HepG2 (cell line): ENCODE data around the gene DCTN3. TPM values are rescaled to one million over a fixed set of nuclear protein-coding genes. Genes with fewer than 3 reads are reported as not detected.

Experiments
- CREM ChIP-seq, 2 experiments: sonication (generic) in 1 of 2; formaldehyde crosslinking in 1 of 2; IDR thresholded peaks; 2 replicates each; pipeline versions ENCODE4 v1.4.0 to v1.6.1; 2016 to 2020; ENCODE audit warnings: antibody characterized with exemption in 1 of 2, mild to moderate bottlenecking in 1 of 2, missing genetic modification reagents in 1 of 2
- DBP ChIP-seq: sonication (generic); formaldehyde crosslinking; IDR thresholded peaks from 2 replicates; pipeline ENCODE4 v1.4.0; 2020; ENCODE audit warnings: missing genetic modification reagents; ENCODE audit errors: not compliant biosample characterization
- ELK4 ChIP-seq: sonication (generic); formaldehyde crosslinking; IDR thresholded peaks from 2 replicates; pipeline ENCODE4 v1.9.0; 2021; ENCODE audit warnings: missing genetic modification reagents, borderline replicate concordance
- FOXA3 ChIP-seq: IDR thresholded peaks from 2 replicates; pipeline ENCODE4 v1.6.1; 2016; ENCODE audit warnings: missing genetic modification reagents, missing compliant biosample characterization
- FOXK1 ChIP-seq: sonication (generic); formaldehyde crosslinking; IDR thresholded peaks from 2 replicates; pipeline ENCODE4 v1.4.0; 2020; ENCODE audit warnings: low read depth, missing genetic modification reagents, borderline replicate concordance
- FOXK2 ChIP-seq: fragments of 450-650 bp; IDR thresholded peaks from 2 replicates; pipeline ENCODE4 v1.6.1; 2016
- HMGXB3 ChIP-seq: sonication (generic); formaldehyde crosslinking; IDR thresholded peaks from 2 replicates; pipeline ENCODE4 v1.4.0; 2020; ENCODE audit warnings: missing genetic modification reagents, borderline replicate concordance
- MNT ChIP-seq: fragments of 450-650 bp; IDR thresholded peaks from 2 replicates; pipeline ENCODE4 v1.6.1; 2016
- PREB ChIP-seq: sonication (generic); formaldehyde crosslinking; IDR thresholded peaks from 2 replicates; pipeline ENCODE4 v1.4.0; 2020; ENCODE audit warnings: missing genetic modification reagents
- RCOR2 ChIP-seq: IDR thresholded peaks from 2 replicates; pipeline ENCODE4 v1.6.1; 2016; ENCODE audit warnings: missing biosample characterization, missing genetic modification reagents
- SP1 ChIP-seq, 2 experiments: fragments of 450-650 bp in 1 of 2; sonication (generic) in 1 of 2; formaldehyde crosslinking in 1 of 2; IDR thresholded peaks; 2 replicates each; pipeline versions ENCODE4 v1.4.0 to v1.6.1; 2016 to 2020; ENCODE audit warnings: missing genetic modification reagents in 1 of 2
- THAP8 ChIP-seq: sonication (generic); formaldehyde crosslinking; IDR thresholded peaks from 2 replicates; pipeline ENCODE4 v1.5.1; 2020; ENCODE audit warnings: missing genetic modification reagents, mild to moderate bottlenecking, borderline replicate concordance
- polyA plus RNA-seq, 8 experiments: library from polyadenylated mRNA; depleted of rRNA in 3 of 8; stranded (reverse) in 7 of 8; unstranded in 1 of 8; fragments of >200 nt; fragmentation: Illumina TruSeq in 4 of 8; extraction: Trizol in 4 of 8; gene quantifications; 2 replicates each; pipeline versions ENCODE4 v1.2.1 to v1.2.3, GENCODE V29; 2011 to 2016; ENCODE audit warnings: low read depth in 4 of 8, missing spikeins in 1 of 8, mixed read lengths in 1 of 8; ENCODE audit not compliant: insufficient read depth in 1 of 8
- total RNA-seq, 5 experiments: library from RNA; depleted of rRNA; stranded (reverse); fragments of >200 nt; fragmentation: Illumina TruSeq; extraction: Trizol; gene quantifications; 2 replicates each; pipeline ENCODE4 v1.2.3, GENCODE V29; 2016; ENCODE audit warnings: low read depth in 1 of 5
- TF ChIP-seq, protein P1 (sequence below): sonication (generic); formaldehyde crosslinking; IDR thresholded peaks from 2 replicates; pipeline ENCODE4 v1.8.0; 2023; ENCODE audit warnings: mild to moderate bottlenecking, missing genetic modification reagents
- TF ChIP-seq, protein P2 (sequence below): IDR thresholded peaks from 2 replicates; pipeline ENCODE4 v1.6.1; 2016; ENCODE audit warnings: missing compliant biosample characterization, missing genetic modification reagents, borderline replicate concordance

Gene DCTN3
- total and polyA plus RNA-seq, 2 of the 13 experiments (the other 11 are each of a cell fraction or from before 2014, with no cell fraction given) = 27.4 to 34.5 TPM

GRCh38 chr9:34636791-34637355, 16.6 kb upstream of the DCTN3 start (continued):
- no peak for TF ChIP-seq SP1 (IDR thresholded peaks at IDR 0.05)
- no peak for TF ChIP-seq SP1 (CRISPR knock-in tag; IDR thresholded peaks at IDR 0.05)
- TF ChIP-seq FOXA3 = no peak
- TF ChIP-seq ELK4 (CRISPR knock-in tag) = no peak
- TF ChIP-seq, protein P1, sequence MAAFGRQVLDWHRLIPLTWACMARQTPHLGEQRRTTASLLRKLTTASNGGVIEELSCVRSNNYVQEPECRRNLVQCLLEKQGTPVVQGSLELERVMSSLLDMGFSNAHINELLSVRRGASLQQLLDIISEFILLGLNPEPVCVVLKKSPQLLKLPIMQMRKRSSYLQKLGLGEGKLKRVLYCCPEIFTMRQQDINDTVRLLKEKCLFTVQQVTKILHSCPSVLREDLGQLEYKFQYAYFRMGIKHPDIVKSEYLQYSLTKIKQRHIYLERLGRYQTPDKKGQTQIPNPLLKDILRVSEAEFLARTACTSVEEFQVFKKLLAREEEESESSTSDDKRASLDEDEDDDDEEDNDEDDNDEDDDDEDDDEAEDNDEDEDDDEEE (CRISPR knock-in tag) = peak; percentile 93; the same call in 1 of the 2 replicates
- TF ChIP-seq FOXK1 (CRISPR knock-in tag) = no peak
- TF ChIP-seq FOXK2 = no peak
- TF ChIP-seq MNT = peak; percentile 83
- TF ChIP-seq PREB (CRISPR knock-in tag) = no peak
- no peak for TF ChIP-seq HMGXB3 (CRISPR knock-in tag)
- TF ChIP-seq CREM (IDR thresholded peaks at IDR 0.05) = no peak
- TF ChIP-seq CREM (CRISPR knock-in tag; IDR thresholded peaks at IDR 0.05) = no peak
- TF ChIP-seq THAP8 (CRISPR knock-in tag) = 0 out of 2 replicates have a peak, but pooled peaks have one; percentile 8
- TF ChIP-seq, protein P2, sequence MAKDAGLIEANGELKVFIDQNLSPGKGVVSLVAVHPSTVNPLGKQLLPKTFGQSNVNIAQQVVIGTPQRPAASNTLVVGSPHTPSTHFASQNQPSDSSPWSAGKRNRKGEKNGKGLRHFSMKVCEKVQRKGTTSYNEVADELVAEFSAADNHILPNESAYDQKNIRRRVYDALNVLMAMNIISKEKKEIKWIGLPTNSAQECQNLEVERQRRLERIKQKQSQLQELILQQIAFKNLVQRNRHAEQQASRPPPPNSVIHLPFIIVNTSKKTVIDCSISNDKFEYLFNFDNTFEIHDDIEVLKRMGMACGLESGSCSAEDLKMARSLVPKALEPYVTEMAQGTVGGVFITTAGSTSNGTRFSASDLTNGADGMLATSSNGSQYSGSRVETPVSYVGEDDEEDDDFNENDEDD = no peak; the same call in 1 of the 2 replicates
- no peak for TF ChIP-seq DBP (CRISPR knock-in tag)
- TF ChIP-seq RCOR2 = no peak
